MG63 (cell line): ENCODE data around the gene KRTAP10-8. TPM values are rescaled to one million over a fixed set of nuclear protein-coding genes. Genes with fewer than 3 reads are reported as not detected.
"Not testable (repeated sequence)": the region's sequence is repeated elsewhere in the genome, so short reads cannot be mapped to it uniquely, and the experiment has no call there.

Experiments
- DNase-seq: peaks from one replicate; pipeline ENCODE4 v3.0.0-alpha.2; 2020
- H3K27me3 ChIP-seq: fragments of 250-450 bp; sonication (Bioruptor Pico); 2 replicates; pipeline ENCODE4 v1.5.1; 2020; ENCODE audit warnings: mild to moderate bottlenecking, moderate library complexity
- H3K36me3 ChIP-seq: fragments of 250-450 bp; sonication (Bioruptor Pico); 2 replicates; pipeline ENCODE4 v1.5.1; 2020; ENCODE audit warnings: mild to moderate bottlenecking, moderate library complexity
- H3K4me3 ChIP-seq: fragments of 250-450 bp; sonication (Bioruptor Pico); 2 replicates; pipeline ENCODE4 v1.5.1; 2020; ENCODE audit warnings: mild to moderate bottlenecking, moderate library complexity
- H3K9me3 ChIP-seq: fragments of 250-450 bp; sonication (Bioruptor Pico); 2 replicates; pipeline ENCODE4 v1.5.1; 2020; ENCODE audit warnings: mild to moderate bottlenecking, moderate library complexity
- total RNA-seq: library from RNA; depleted of rRNA; stranded (reverse); fragments of >200 nt; shearing (Covaris generic); gene quantifications from 2 replicates; pipeline ENCODE4 v1.2.3, GENCODE V29; 2014; ENCODE audit warnings: low replicate concordance

KRTAP10-8 gene
- total RNA-seq, 1 experiment from 2014 or later: not detected

- peaks cover 27% of the 10 kb centered on the region for H3K9me3 ChIP-seq
- H3K36me3 ChIP-seq: no peaks in the 10 kb centered on the region
- no peak overlapping the region for H3K4me3 ChIP-seq
- DNase-seq: no peak
- H3K27me3 ChIP-seq: peaks cover 35% of the 10 kb centered on the region
Observed at GRCh38 chr21:44606495-44606894, 5.4 kb upstream of the KRTAP10-8 start.

GRCh38 chr21:44609193-44609592 is 2.7 kb upstream of the KRTAP10-8 start:
- no peak overlapping the region for H3K4me3 ChIP-seq
- H3K27me3 ChIP-seq: peaks cover 30% of the 10 kb centered on the region
- peaks cover 32% of the 10 kb centered on the region for H3K9me3 ChIP-seq
- no peak for DNase-seq
- no peaks in the 10 kb centered on the region for H3K36me3 ChIP-seq

GRCh38 chr21:44610157-44610843 is 1.6 kb upstream of the KRTAP10-8 start:
- not testable (repeated sequence) for DNase-seq, H3K4me3 ChIP-seq, H3K36me3 ChIP-seq
- Histone ChIP-seq H3K9me3 (peaks cover 30% of the 10 kb centered on the region), H3K27me3 (peaks cover 28% of the 10 kb centered on the region)

GRCh38 chr21:44611551-44611950 is 328 bp upstream of the KRTAP10-8 start:
- Histone ChIP-seq H3K9me3 (peaks cover 27% of the 10 kb centered on the region), H3K27me3 (peaks cover 32% of the 10 kb centered on the region), H3K4me3 (no peak overlapping the region), H3K36me3 (no peaks in the 10 kb centered on the region)
- DNase-seq: no peak

- DNase-seq: no peak
- H3K9me3 ChIP-seq: peaks cover 19% of the 10 kb centered on the region
- H3K27me3 ChIP-seq: peaks cover 26% of the 10 kb centered on the region
- no peak overlapping the region for H3K4me3 ChIP-seq
- H3K36me3 ChIP-seq: no peaks in the 10 kb centered on the region
Observed at GRCh38 chr21:44612669-44613229, 870 bp downstream of the KRTAP10-8 start.

GRCh38 chr21:44613386-44614155 is 1.7 kb downstream of the KRTAP10-8 start:
- Histone ChIP-seq H3K27me3 (peaks cover 23% of the 10 kb centered on the region), H3K9me3 (peaks cover 19% of the 10 kb centered on the region), H3K36me3 (no peaks in the 10 kb centered on the region)

GRCh38 chr21:44614161-44614631 is 2.3 kb downstream of the KRTAP10-8 start:
- H3K36me3 ChIP-seq: no peaks in the 10 kb centered on the region
- H3K9me3 ChIP-seq: peaks cover 20% of the 10 kb centered on the region
- peaks cover 23% of the 10 kb centered on the region for H3K27me3 ChIP-seq
- H3K4me3 ChIP-seq: no peak overlapping the region
- no peak for DNase-seq

More at GRCh38 chr21:44613386-44614155, 1.7 kb downstream of the KRTAP10-8 start:
- H3K4me3 ChIP-seq: no peak overlapping the region
- DNase-seq: no peak

- no peak for DNase-seq
- Histone ChIP-seq H3K27me3 (peaks cover 23% of the 10 kb centered on the region), H3K9me3 (peaks cover 23% of the 10 kb centered on the region), H3K36me3 (no peaks in the 10 kb centered on the region), H3K4me3 (no peak overlapping the region)
Observed at GRCh38 chr21:44614961-44615391, 3.1 kb downstream of the KRTAP10-8 start.

- Histone ChIP-seq H3K9me3 (peaks cover 28% of the 10 kb centered on the region), H3K27me3 (peaks cover 23% of the 10 kb centered on the region), H3K36me3 (no peaks in the 10 kb centered on the region), H3K4me3 (no peak overlapping the region)
- DNase-seq: no peak
Observed at GRCh38 chr21:44615466-44615865, 3.6 kb downstream of the KRTAP10-8 start.

- Histone ChIP-seq H3K4me3 (no peak overlapping the region), H3K27me3 (peaks cover 23% of the 10 kb centered on the region), H3K36me3 (no peaks in the 10 kb centered on the region), H3K9me3 (peaks cover 29% of the 10 kb centered on the region)
- DNase-seq: no peak
Observed at GRCh38 chr21:44615911-44616590, 4.2 kb downstream of the KRTAP10-8 start.

- peaks cover 23% of the 10 kb centered on the region for H3K27me3 ChIP-seq
- no peak overlapping the region for H3K4me3 ChIP-seq
- DNase-seq: no peak
- no peaks in the 10 kb centered on the region for H3K36me3 ChIP-seq
- peaks cover 24% of the 10 kb centered on the region for H3K9me3 ChIP-seq
Observed at GRCh38 chr21:44616591-44616926, 4.7 kb downstream of the KRTAP10-8 start.

GRCh38 chr21:44617071-44617501 is 5.2 kb downstream of the KRTAP10-8 start:
- Histone ChIP-seq H3K36me3 (no peaks in the 10 kb centered on the region), H3K4me3 (no peak overlapping the region), H3K27me3 (peaks cover 23% of the 10 kb centered on the region), H3K9me3 (peaks cover 20% of the 10 kb centered on the region)
- no peak for DNase-seq

GRCh38 chr21:44618504-44618903 is 6.6 kb downstream of the KRTAP10-8 start:
- H3K9me3 ChIP-seq: peaks cover 31% of the 10 kb centered on the region
- H3K4me3 ChIP-seq: no peak overlapping the region
- H3K27me3 ChIP-seq: peaks cover 23% of the 10 kb centered on the region
- H3K36me3 ChIP-seq: no peaks in the 10 kb centered on the region
- no peak for DNase-seq

GRCh38 chr21:44618909-44619308 is 7.0 kb downstream of the KRTAP10-8 start:
- H3K9me3 ChIP-seq: peaks cover 35% of the 10 kb centered on the region
- DNase-seq: no peak
- H3K4me3 ChIP-seq: no peak overlapping the region
- H3K27me3 ChIP-seq: peaks cover 23% of the 10 kb centered on the region
- no peaks in the 10 kb centered on the region for H3K36me3 ChIP-seq

- Histone ChIP-seq H3K4me3 (no peak overlapping the region), H3K36me3 (no peaks in the 10 kb centered on the region), H3K9me3 (peaks cover 42% of the 10 kb centered on the region), H3K27me3 (peaks cover 18% of the 10 kb centered on the region)
- no peak for DNase-seq
Observed at GRCh38 chr21:44619886-44620285, 8.0 kb downstream of the KRTAP10-8 start.

GRCh38 chr21:44623575-44623974 is 11.7 kb downstream of the KRTAP10-8 start:
- no peak for DNase-seq
- Histone ChIP-seq H3K4me3 (no peak overlapping the region), H3K36me3 (no peaks in the 10 kb centered on the region), H3K9me3 (peaks cover 45% of the 10 kb centered on the region), H3K27me3 (no peaks in the 10 kb centered on the region)

- DNase-seq: no peak
- Histone ChIP-seq H3K36me3 (no peaks in the 10 kb centered on the region), H3K4me3 (no peak overlapping the region), H3K9me3 (peaks cover 28% of the 10 kb centered on the region), H3K27me3 (no peaks in the 10 kb centered on the region)
Observed at GRCh38 chr21:44625756-44626155, 13.9 kb downstream of the KRTAP10-8 start.
